ENCODE measurements around the gene GLB1L2.

Gene GLB1L2

GRCh38 chr11:134398644-134399292, 67.0 kb downstream of the GLB1L2 start:
- H3F3A ChIP-seq (ENCODE audit: low read depth) = no peaks in the 10 kb centered on the region
- H3K79me2 ChIP-seq (ENCODE audit: insufficient read depth, low read length) = no peaks in the 10 kb centered on the region
- TF ChIP-seq EZH2phosphoT487 (IDR thresholded peaks at IDR 0.05; ENCODE audit: borderline replicate concordance) (no peak), CTCF (conservative IDR thresholded peaks at IDR 0.05; ENCODE audit: low read length) (no peak)
- H3K27me3 ChIP-seq (ENCODE audit: insufficient read depth, low read length, poor library complexity, severe bottlenecking) = no peaks in the 10 kb centered on the region
- no peak overlapping the region for H3K4me2 ChIP-seq (ENCODE audit: low read depth, low read length, poor library complexity, severe bottlenecking)
- H3K9me2 ChIP-seq (replicated peaks; ENCODE audit: low read depth, low read length) = no peaks in the 10 kb centered on the region
- H3K9ac ChIP-seq (ENCODE audit: low read depth, low read length, poor library complexity, severe bottlenecking) = no peak overlapping the region
- H3K4me3 ChIP-seq (ENCODE audit: low read length, poor library complexity, severe bottlenecking) = no peak overlapping the region
- no peaks in the 10 kb centered on the region for H4K20me1 ChIP-seq (ENCODE audit: insufficient read depth, low read length, poor library complexity, severe bottlenecking)
- no peaks in the 10 kb centered on the region for H3K36me3 ChIP-seq (ENCODE audit: insufficient read depth, low read length)
- no peaks in the 10 kb centered on the region for H3K4me1 ChIP-seq (ENCODE audit: insufficient read depth, low read length, poor library complexity, severe bottlenecking)
- H2AFZ ChIP-seq (ENCODE audit: low read length) = no peak overlapping the region
- H3K9me3 ChIP-seq (ENCODE audit: insufficient read depth, low read depth, low read length) = peaks cover 29% of the 10 kb centered on the region; the same call in 1 of the 2 replicates

GRCh38 chr11:134399293-134399654, 67.5 kb downstream of the GLB1L2 start:
- no peak overlapping the region for H3K4me3 ChIP-seq (ENCODE audit: low read length, poor library complexity, severe bottlenecking)
- H3K79me2 ChIP-seq (ENCODE audit: insufficient read depth, low read length) = no peaks in the 10 kb centered on the region
- H3K9ac ChIP-seq (ENCODE audit: low read depth, low read length, poor library complexity, severe bottlenecking) = no peak overlapping the region
- H3F3A ChIP-seq (ENCODE audit: low read depth) = no peaks in the 10 kb centered on the region
- no peaks in the 10 kb centered on the region for H3K27me3 ChIP-seq (ENCODE audit: insufficient read depth, low read length, poor library complexity, severe bottlenecking)
- no peaks in the 10 kb centered on the region for H4K20me1 ChIP-seq (ENCODE audit: insufficient read depth, low read length, poor library complexity, severe bottlenecking)
- H3K9me3 ChIP-seq (ENCODE audit: insufficient read depth, low read depth, low read length) = peaks cover 29% of the 10 kb centered on the region; the same call in 1 of the 2 replicates
- H3K9me2 ChIP-seq (replicated peaks; ENCODE audit: low read depth, low read length) = no peaks in the 10 kb centered on the region
- no peaks in the 10 kb centered on the region for H3K4me1 ChIP-seq (ENCODE audit: insufficient read depth, low read length, poor library complexity, severe bottlenecking)
- no peak for TF ChIP-seq CTCF (conservative IDR thresholded peaks at IDR 0.05; ENCODE audit: low read length)
- no peak for TF ChIP-seq EZH2phosphoT487 (IDR thresholded peaks at IDR 0.05; ENCODE audit: borderline replicate concordance)
- H3K4me2 ChIP-seq (ENCODE audit: low read depth, low read length, poor library complexity, severe bottlenecking) = no peak overlapping the region
- no peak overlapping the region for H2AFZ ChIP-seq (ENCODE audit: low read length)
- H3K36me3 ChIP-seq (ENCODE audit: insufficient read depth, low read length) = no peaks in the 10 kb centered on the region

GRCh38 chr11:134399996-134400395, 68.2 kb downstream of the GLB1L2 start:
- H3F3A ChIP-seq (ENCODE audit: low read depth) = no peaks in the 10 kb centered on the region
- no peaks in the 10 kb centered on the region for H3K27me3 ChIP-seq (ENCODE audit: insufficient read depth, low read length, poor library complexity, severe bottlenecking)
- TF ChIP-seq EZH2phosphoT487 (IDR thresholded peaks at IDR 0.05; ENCODE audit: borderline replicate concordance) (no peak), CTCF (conservative IDR thresholded peaks at IDR 0.05; ENCODE audit: low read length) (no peak)
- no peaks in the 10 kb centered on the region for H3K36me3 ChIP-seq (ENCODE audit: insufficient read depth, low read length)
- no peak overlapping the region for H2AFZ ChIP-seq (ENCODE audit: low read length)
- no peaks in the 10 kb centered on the region for H3K79me2 ChIP-seq (ENCODE audit: insufficient read depth, low read length)
- no peaks in the 10 kb centered on the region for H4K20me1 ChIP-seq (ENCODE audit: insufficient read depth, low read length, poor library complexity, severe bottlenecking)
- no peaks in the 10 kb centered on the region for H3K9me2 ChIP-seq (replicated peaks; ENCODE audit: low read depth, low read length)
- H3K4me1 ChIP-seq (ENCODE audit: insufficient read depth, low read length, poor library complexity, severe bottlenecking) = no peaks in the 10 kb centered on the region
- peaks cover 26% of the 10 kb centered on the region; the same call in 1 of the 2 replicates for H3K9me3 ChIP-seq (ENCODE audit: insufficient read depth, low read depth, low read length)
- no peak overlapping the region for H3K4me2 ChIP-seq (ENCODE audit: low read depth, low read length, poor library complexity, severe bottlenecking)
- H3K9ac ChIP-seq (ENCODE audit: low read depth, low read length, poor library complexity, severe bottlenecking) = no peak overlapping the region
- no peak overlapping the region for H3K4me3 ChIP-seq (ENCODE audit: low read length, poor library complexity, severe bottlenecking)
